D721Med (cell line): ENCODE measurements around the gene OAS2.

Experiments used
- DNase-seq: peaks from one replicate; pipeline ENCODE4 v3.0.0; 2011; ENCODE audit warnings: low spot score; ENCODE audit not compliant: insufficient read length
- FAIRE-seq: peaks from 2 replicates; lab custom pipeline; 2011; peaks lifted over from hg19 to GRCh38; lab: Jason Lieb, UNC
- TF ChIP-seq, protein P1 (sequence below): IDR thresholded peaks from 2 replicates; pipeline ENCODE4 v1.5.1; 2012; ENCODE audit warnings: mild to moderate bottlenecking, control low read depth; ENCODE audit not compliant: insufficient read depth; ENCODE audit errors: missing control alignments

The OAS2 gene, protein sequence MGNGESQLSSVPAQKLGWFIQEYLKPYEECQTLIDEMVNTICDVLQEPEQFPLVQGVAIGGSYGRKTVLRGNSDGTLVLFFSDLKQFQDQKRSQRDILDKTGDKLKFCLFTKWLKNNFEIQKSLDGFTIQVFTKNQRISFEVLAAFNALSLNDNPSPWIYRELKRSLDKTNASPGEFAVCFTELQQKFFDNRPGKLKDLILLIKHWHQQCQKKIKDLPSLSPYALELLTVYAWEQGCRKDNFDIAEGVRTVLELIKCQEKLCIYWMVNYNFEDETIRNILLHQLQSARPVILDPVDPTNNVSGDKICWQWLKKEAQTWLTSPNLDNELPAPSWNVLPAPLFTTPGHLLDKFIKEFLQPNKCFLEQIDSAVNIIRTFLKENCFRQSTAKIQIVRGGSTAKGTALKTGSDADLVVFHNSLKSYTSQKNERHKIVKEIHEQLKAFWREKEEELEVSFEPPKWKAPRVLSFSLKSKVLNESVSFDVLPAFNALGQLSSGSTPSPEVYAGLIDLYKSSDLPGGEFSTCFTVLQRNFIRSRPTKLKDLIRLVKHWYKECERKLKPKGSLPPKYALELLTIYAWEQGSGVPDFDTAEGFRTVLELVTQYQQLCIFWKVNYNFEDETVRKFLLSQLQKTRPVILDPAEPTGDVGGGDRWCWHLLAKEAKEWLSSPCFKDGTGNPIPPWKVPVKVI

GRCh38 chr12:112978163-112979040 lies at the start of gene OAS2:
Gene OAS2 (plus strand): TSS chr12:112978519. CDS start chr12:112978609, 90 bp downstream.
- FAIRE-seq, result no peak
- TF ChIP-seq, protein P1, sequence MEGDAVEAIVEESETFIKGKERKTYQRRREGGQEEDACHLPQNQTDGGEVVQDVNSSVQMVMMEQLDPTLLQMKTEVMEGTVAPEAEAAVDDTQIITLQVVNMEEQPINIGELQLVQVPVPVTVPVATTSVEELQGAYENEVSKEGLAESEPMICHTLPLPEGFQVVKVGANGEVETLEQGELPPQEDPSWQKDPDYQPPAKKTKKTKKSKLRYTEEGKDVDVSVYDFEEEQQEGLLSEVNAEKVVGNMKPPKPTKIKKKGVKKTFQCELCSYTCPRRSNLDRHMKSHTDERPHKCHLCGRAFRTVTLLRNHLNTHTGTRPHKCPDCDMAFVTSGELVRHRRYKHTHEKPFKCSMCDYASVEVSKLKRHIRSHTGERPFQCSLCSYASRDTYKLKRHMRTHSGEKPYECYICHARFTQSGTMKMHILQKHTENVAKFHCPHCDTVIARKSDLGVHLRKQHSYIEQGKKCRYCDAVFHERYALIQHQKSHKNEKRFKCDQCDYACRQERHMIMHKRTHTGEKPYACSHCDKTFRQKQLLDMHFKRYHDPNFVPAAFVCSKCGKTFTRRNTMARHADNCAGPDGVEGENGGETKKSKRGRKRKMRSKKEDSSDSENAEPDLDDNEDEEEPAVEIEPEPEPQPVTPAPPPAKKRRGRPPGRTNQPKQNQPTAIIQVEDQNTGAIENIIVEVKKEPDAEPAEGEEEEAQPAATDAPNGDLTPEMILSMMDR, result no peak
- no peak for DNase-seq

- FAIRE-seq (no peak), DNase-seq (no peak)
- TF ChIP-seq, protein P1, result no peak
Observed at GRCh38 chr12:112928978-112929377, 49.3 kb upstream of the OAS2 start.

- FAIRE-seq (no peak), DNase-seq (no peak)
- TF ChIP-seq, protein P1, result no peak
Observed at GRCh38 chr12:112929715-112930114, 48.6 kb upstream of the OAS2 start.

DNA sequence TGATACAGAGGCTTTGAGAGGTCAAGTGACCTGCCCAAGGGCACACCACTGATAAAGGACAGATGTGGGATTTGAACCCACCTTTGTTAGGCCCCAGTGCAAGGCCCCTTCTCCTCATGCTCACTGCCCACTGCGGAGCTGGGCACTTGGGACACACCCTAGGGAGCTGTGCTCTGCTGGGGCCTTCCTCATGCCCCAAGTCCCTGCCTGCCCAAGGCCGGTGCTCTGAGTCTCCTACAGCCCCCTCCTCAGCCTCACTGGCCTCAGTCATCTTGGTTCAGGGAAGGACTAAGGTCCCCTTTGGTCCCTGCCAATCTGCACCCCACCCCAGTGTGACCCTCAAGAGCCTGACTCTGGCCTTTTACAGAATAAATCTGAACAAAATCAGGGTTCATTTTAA lies 48.0 kb upstream of the OAS2 start:
- DNase-seq, result no peak
- FAIRE-seq, result no peak
- TF ChIP-seq, protein P1, result no peak

DNA sequence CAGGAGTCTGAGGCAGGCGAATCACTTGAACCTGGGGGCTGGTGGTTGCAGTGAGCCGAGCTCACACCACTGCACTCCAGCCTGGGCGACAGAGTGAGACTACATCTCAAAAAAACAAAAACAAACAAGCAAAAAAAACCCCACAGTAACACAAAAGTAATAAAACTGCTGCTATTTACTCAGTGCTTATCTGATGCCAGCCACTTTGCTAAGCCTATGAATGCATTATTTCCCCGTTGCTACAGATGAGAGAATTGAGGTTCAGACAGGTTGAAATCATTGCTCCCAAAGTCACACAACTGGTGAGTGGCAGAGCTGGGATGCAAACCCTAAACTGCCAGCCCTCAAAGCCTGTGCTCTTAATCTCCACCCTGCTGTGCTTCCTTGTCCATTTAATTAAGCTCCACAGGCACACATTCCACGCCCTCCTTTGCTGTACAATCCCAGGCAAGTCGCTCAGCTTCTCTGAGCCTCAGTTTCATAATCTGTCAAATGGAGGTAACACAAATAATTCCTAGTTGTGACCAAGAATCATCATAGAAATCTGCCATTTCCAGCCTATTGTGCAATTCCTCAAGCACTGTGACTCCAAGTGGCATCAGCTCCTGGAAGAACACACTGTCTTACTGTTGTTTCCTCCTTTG lies 45.7 kb upstream of the OAS2 start:
- TF ChIP-seq, protein P1, result no peak
- no peak for FAIRE-seq
- DNase-seq, result no peak

- FAIRE-seq, result no peak
- TF ChIP-seq, protein P1, result no peak
- no peak for DNase-seq
Observed at GRCh38 chr12:112933129-112933505, 45.2 kb upstream of the OAS2 start.
